Stimulated activated CD4-positive, alpha-beta T cell treated with anti-CD3 and anti-CD28 coated beads, Interleukin-1b, Interleukin-23, amount 100 ng/mL, for 24 hours (primary cell): ENCODE data around the gene TEC.

Experiments used
- DNase-seq, 4 experiments: peaks; one replicate each; pipeline ENCODE4 v3.0.0-alpha.2; 2020; ENCODE audit warnings: low read depth in 4 of 4, low spot score in 1 of 4

The TEC gene

GRCh38 chr4:48269861-48270522 lies 354 bp upstream of the TEC start:
- peak; percentile 75 to 91 (median 82) for DNase-seq

GRCh38 chr4:48267574-48267973 lies 2.1 kb downstream of the TEC start:
- no peak for DNase-seq

GRCh38 chr4:48266781-48267180 lies 2.9 kb downstream of the TEC start:
- DNase-seq = no peak

- no peak for DNase-seq
Measured at GRCh38 chr4:48262926-48263325, 6.7 kb downstream of the TEC start.

GRCh38 chr4:48262484-48262883 lies 7.2 kb downstream of the TEC start:
- no peak for DNase-seq

- DNase-seq = no peak
Measured at GRCh38 chr4:48261281-48261680, 8.4 kb downstream of the TEC start.

- DNase-seq = no peak
Measured at GRCh38 chr4:48259748-48260147, 9.9 kb downstream of the TEC start.

- DNase-seq = no peak
Measured at GRCh38 chr4:48258845-48259397, 10.7 kb downstream of the TEC start.

- DNase-seq = no peak
Measured at GRCh38 chr4:48255959-48256342, 13.7 kb downstream of the TEC start.

- DNase-seq = no peak
Measured at GRCh38 chr4:48255072-48255958, 14.3 kb downstream of the TEC start.

GRCh38 chr4:48254381-48255071 lies 15.1 kb downstream of the TEC start:
- DNase-seq = no peak

GRCh38 chr4:48252313-48252712 lies 17.3 kb downstream of the TEC start:
- no peak for DNase-seq

GRCh38 chr4:48250980-48251379 lies 18.7 kb downstream of the TEC start:
- no peak for DNase-seq

GRCh38 chr4:48250343-48250742 lies 19.3 kb downstream of the TEC start:
- DNase-seq = no peak

- DNase-seq = no peak
Measured at GRCh38 chr4:48249378-48249777, 20.3 kb downstream of the TEC start.

- no peak for DNase-seq
Measured at GRCh38 chr4:48248559-48248953, 21.1 kb downstream of the TEC start.

GRCh38 chr4:48247878-48248558 lies 21.6 kb downstream of the TEC start:
- DNase-seq = no peak

- DNase-seq = no peak
Measured at GRCh38 chr4:48247142-48247877, 22.3 kb downstream of the TEC start.

GRCh38 chr4:48244665-48245064 lies 25.0 kb downstream of the TEC start:
- DNase-seq = no peak

- DNase-seq = no peak
Measured at GRCh38 chr4:48243887-48244286, 25.8 kb downstream of the TEC start.
